KMS-11 (cell line): ENCODE measurements around the gene NANOS3.

Experiments
- H2AFZ ChIP-seq: fragments of 200-600 bp; sonication (generic); 2 replicates; pipeline ENCODE4 v1.6.1; 2016; ENCODE audit warnings: antibody characterized with exemption, mixed run types, low read depth
- H3K27ac ChIP-seq: fragments of 200-600 bp; sonication (generic); 2 replicates; pipeline ENCODE4 v1.6.1; 2016; ENCODE audit warnings: mild to moderate bottlenecking, mixed run types
- H3K27me3 ChIP-seq: fragments of 200-600 bp; sonication (generic); 2 replicates; pipeline ENCODE4 v1.6.1; 2017; ENCODE audit warnings: mild to moderate bottlenecking, low read depth, mixed run types, moderate library complexity; ENCODE audit not compliant: insufficient read depth
- H3K36me3 ChIP-seq: fragments of 200-600 bp; sonication (generic); 2 replicates; pipeline ENCODE4 v1.6.1; 2017; ENCODE audit warnings: mild to moderate bottlenecking, mixed run types; ENCODE audit not compliant: insufficient read depth
- H3K4me1 ChIP-seq: fragments of 200-600 bp; sonication (generic); 2 replicates; pipeline ENCODE4 v1.6.1; 2016; ENCODE audit warnings: mild to moderate bottlenecking, low read depth, mixed run types; ENCODE audit not compliant: poor library complexity, severe bottlenecking
- H3K4me2 ChIP-seq: fragments of 200-600 bp; sonication (generic); 2 replicates; pipeline ENCODE4 v1.7.0; 2016; ENCODE audit warnings: mild to moderate bottlenecking, mixed run types
- H3K4me3 ChIP-seq: fragments of 200-600 bp; sonication (generic); IDR thresholded peaks from 2 replicates; pipeline ENCODE4 v1.6.1; 2017; ENCODE audit warnings: low read depth, low read length, mixed read lengths; ENCODE audit not compliant: insufficient read depth
- H3K79me2 ChIP-seq: fragments of 200-600 bp; sonication (generic); 2 replicates; pipeline ENCODE4 v1.6.1; 2016; ENCODE audit warnings: low read depth, mixed run types; ENCODE audit not compliant: insufficient read depth
- H3K9ac ChIP-seq: fragments of 200-600 bp; sonication (generic); 2 replicates; pipeline ENCODE4 v1.6.1; 2016; ENCODE audit warnings: mild to moderate bottlenecking, mixed run types
- H4K20me1 ChIP-seq: fragments of 200-600 bp; sonication (generic); 2 replicates; pipeline ENCODE4 v1.6.1; 2016; ENCODE audit warnings: mild to moderate bottlenecking, mixed run types; ENCODE audit not compliant: insufficient read depth
- CTCF ChIP-seq: fragments of 200-600 bp; sonication (generic); conservative IDR thresholded peaks from 2 replicates; pipeline ENCODE4 v1.6.1; 2017; ENCODE audit warnings: low read depth, mild to moderate bottlenecking, antibody characterized with exemption, low read length, moderate library complexity, mixed read lengths

NANOS3 gene

GRCh38 chr19:13872339-13872694 lies 4.6 kb upstream of the NANOS3 start:
- H3K4me3 ChIP-seq: no peak overlapping the region
- H3K9ac ChIP-seq: no peak overlapping the region
- TF ChIP-seq CTCF: no peak
- no peaks in the 10 kb centered on the region for H3K79me2 ChIP-seq
- H3K27ac ChIP-seq: no peak overlapping the region
- H4K20me1 ChIP-seq: no peaks in the 10 kb centered on the region
- peak overlapping the region; percentile 45; the same call in 1 of the 2 replicates for H3K4me2 ChIP-seq
- H2AFZ ChIP-seq: peak overlapping the region; percentile 73
- peaks cover 25% of the 10 kb centered on the region; the same call in 1 of the 2 replicates for H3K27me3 ChIP-seq
- H3K36me3 ChIP-seq: no peaks in the 10 kb centered on the region
- H3K4me1 ChIP-seq: no peaks in the 10 kb centered on the region

GRCh38 chr19:13872695-13873389 lies 4.1 kb upstream of the NANOS3 start:
- no peaks in the 10 kb centered on the region for H3K79me2 ChIP-seq
- no peaks in the 10 kb centered on the region for H4K20me1 ChIP-seq
- H3K27ac ChIP-seq: no peak overlapping the region
- peak; percentile 39 for TF ChIP-seq CTCF
- H3K36me3 ChIP-seq: no peaks in the 10 kb centered on the region
- no peak overlapping the region for H3K4me3 ChIP-seq
- no peaks in the 10 kb centered on the region for H3K4me1 ChIP-seq
- H3K27me3 ChIP-seq: peaks cover 19% of the 10 kb centered on the region; the same call in 1 of the 2 replicates
- no peak overlapping the region for H3K9ac ChIP-seq
- peak overlapping the region; percentile 73 for H2AFZ ChIP-seq
- H3K4me2 ChIP-seq: peak overlapping the region; percentile 45

GRCh38 chr19:13873834-13874515 lies 3.0 kb upstream of the NANOS3 start:
- Histone ChIP-seq H3K4me1 (no peaks in the 10 kb centered on the region), H3K27ac (no peak overlapping the region), H3K4me3 (no peak overlapping the region), H3K27me3 (peaks cover 21% of the 10 kb centered on the region; the same call in 1 of the 2 replicates), H3K4me2 (no peak overlapping the region), H2AFZ (no peak overlapping the region), H3K9ac (no peak overlapping the region), H4K20me1 (no peaks in the 10 kb centered on the region), H3K36me3 (no peaks in the 10 kb centered on the region), H3K79me2 (no peaks in the 10 kb centered on the region)
- no peak for TF ChIP-seq CTCF

GRCh38 chr19:13875824-13876223 lies 1.1 kb upstream of the NANOS3 start:
- Histone ChIP-seq H4K20me1 (no peaks in the 10 kb centered on the region), H3K9ac (no peak overlapping the region), H3K79me2 (no peaks in the 10 kb centered on the region), H3K4me2 (no peak overlapping the region), H2AFZ (no peak overlapping the region), H3K27ac (no peak overlapping the region), H3K4me1 (peaks cover 6% of the 10 kb centered on the region), H3K4me3 (no peak overlapping the region), H3K27me3 (peaks cover 21% of the 10 kb centered on the region; the same call in 1 of the 2 replicates), H3K36me3 (no peaks in the 10 kb centered on the region)
- TF ChIP-seq CTCF: no peak
